ENCODE measurements around the gene SLC22A23.

- TF ChIP-seq POLR2A (IDR thresholded peaks at IDR 0.05) (no peak), CTCF (IDR thresholded peaks at IDR 0.05) (no peak)
These were observed 51.7 kb downstream of the SLC22A23 start for GRCh38 chr6:3405182-3405518.

Measured in adrenal gland (tissue), 5 donors.